T-helper 2 cell (primary cell): Measurements from ENCODE around the gene TMX1.

Source experiments
- DNase-seq, 5 experiments: peaks; one replicate each; pipeline versions ENCODE4 v3.0.0 to v3.0.0-alpha.2; 2012 to 2022

Gene TMX1

DNA sequence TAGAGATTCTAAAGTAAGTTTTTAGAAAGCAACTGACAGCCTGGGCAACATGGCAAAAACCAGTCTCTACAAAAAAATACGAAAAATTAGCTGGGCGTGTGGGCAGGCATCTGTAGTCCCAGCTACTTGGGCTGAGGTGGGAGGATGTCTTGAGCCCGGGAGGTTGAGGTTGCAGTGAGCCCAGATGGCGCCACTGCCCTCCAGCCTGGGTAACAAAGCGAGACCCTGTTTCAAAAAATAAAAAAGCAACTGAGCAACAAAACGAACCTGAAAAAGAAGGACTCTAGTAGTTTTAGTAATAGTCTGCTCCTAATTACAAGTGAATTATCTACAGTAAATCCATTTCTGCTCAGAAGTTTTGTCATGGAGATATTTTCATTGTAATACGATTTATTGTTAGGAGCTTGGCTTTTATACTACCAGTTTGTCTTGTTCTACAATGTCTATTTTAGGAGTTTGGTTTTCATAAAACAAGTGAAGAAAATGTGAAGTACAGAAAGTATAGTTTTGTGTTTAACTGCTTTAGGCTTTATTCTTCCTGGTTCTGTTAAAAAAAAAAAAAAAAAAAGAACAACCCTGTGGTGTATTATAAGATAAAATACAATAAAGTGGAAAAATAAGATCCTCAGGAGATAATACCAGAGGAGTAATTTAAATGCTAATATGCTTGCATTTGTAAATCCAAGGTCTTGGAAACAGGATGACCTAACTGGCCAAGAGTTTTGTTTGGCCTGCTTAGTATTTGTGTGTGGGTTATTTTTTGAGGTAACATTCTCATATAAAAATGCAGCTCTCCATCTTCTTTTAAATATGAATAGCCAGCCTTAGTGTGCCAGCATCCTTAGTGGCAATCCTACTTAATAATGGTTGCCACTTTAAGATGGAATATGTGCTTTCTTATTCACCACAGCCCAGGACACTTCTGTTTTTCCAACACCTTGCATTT is 2.8 kb downstream of the TMX1 start:
- DNase-seq: peak in 1 of 5 experiments; percentile 13

DNA sequence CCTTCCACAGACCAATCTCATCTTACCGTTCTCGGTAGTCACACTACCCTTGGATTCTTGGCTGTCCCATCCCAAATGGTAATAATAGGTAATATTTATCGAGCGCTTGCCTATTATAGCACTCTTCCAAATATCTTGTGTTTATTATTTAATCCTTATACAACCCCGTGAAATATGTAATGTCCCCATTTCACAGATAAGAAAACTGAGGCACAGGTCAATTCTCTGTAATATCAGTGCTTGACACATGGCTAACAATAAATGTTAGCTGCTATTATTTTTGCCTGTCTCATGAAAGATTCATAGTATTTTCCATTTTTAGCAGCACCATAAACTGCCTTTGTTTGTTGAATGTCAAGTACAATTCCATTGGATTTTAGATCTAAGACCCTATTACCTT is 4.5 kb downstream of the TMX1 start:
- no peak for DNase-seq

DNA sequence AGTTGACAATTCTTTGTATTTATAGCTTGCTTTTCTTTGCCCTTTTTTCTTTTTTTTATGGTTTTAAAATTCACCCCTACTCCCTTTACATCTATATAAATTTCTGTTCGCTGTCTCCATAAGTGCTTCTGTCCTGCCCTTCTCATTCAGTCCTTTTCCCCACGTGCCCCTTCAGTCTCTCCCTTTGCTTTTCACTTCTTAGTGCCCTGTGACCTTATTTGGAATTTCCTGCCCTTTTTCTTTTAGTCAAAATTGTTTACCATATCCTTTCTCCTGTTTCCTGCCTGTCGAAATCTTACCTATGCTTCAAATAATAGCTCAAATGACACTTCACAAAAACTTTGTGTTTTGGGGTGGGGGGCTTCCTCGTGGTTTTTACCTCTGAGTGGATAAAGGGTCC is 6.0 kb downstream of the TMX1 start:
- no peak for DNase-seq

DNA sequence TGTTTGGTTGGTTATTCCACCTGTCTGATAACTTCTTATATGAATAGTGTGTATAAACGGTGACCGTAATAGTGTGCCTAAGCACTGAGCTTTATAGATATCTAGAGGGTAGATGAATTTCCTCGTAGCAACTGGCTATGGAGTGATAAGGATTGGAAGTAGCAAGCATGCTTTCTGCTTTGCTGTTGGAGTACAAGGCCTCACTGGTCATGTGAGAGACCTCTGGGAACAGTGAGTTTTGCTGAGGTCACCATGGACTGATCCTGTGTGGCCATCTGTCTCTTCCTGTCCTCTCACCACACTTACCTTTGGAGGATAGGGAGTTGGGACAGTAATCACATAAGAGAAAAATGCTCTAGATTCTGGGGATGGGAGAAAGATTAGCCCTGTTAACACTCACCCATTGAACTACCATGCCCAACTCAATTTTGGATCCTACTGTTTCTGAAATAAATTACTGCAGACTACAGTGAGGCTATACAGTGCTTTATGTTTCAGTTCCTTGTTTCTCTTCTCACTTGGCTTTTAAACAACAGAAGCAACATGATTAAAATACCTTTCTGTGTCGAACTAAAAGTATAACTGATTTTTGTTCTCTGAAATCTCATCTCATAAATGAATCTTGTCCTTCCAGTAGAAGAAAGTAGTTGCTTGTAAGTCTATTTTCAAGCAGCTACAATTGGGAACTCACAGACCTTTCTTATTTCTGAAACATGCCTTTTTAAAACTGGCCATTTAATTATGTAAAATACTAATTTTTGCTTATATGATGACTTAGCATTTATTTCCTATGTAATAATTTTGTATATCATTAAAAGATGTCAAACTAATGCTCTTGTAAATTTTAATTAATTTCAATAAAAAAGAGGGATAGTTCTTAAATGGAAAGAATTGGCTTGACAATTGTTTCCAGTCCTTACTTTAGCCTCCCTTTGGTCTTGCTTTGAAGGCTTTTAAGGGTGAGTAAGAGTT is 8.3 kb downstream of the TMX1 start:
- no peak for DNase-seq

DNA sequence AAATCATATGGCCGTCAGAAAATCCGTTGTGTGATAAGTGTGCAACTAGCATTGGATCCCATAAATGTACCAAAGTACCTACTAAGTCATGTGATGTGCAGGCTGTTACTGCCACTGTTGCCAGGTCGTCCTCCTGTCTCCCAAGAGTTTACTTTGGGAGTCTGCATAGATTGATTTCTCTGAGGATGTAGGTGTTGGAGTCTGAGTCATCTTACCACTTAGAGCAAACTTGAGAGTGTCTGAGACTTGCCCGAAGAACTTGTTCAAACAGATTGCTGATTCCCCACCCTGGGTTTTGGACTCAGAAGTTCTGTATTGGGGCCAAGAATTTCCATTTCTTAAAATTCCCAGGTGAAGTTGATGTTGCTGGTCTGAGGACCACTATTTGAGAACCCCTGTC is 11.4 kb downstream of the TMX1 start:
- DNase-seq: no peak

DNA sequence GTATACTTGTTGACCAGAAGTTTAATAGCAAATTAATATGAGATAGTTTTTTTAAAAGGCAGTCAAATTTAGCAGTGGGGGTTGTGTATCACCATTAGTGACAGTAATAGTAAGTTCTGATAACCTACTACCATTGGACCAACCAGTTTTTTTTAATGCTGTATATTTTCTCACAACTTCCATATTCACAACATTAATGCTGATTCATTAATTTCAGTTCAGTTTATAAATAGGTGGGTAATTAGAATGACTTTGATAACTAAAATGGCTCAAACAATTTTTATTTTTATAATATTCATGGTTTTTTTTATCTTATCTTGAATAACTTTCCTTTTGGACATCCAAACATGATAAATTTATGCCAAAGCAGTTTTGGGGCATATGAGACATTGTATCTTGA is 13.8 kb downstream of the TMX1 start:
- DNase-seq: no peak

DNA sequence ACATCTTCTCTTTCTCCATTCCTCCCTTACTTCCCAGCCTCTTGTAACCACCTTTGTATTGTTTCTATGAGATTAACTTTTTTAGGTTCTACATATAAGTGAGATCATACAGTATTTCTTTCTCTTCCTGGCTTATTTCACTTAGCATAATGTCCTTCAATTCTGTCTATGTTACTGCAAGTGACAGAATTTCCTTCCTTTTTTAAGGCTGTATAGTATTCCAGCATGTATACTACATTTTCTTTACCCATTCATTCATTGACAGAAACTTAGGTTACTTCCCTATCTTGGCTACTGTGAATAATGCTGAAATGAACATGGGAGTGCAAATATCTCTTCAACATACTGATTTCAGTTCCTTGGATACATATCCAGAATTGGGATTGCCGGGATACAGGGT is 18.2 kb downstream of the TMX1 start:
- DNase-seq: no peak

DNA sequence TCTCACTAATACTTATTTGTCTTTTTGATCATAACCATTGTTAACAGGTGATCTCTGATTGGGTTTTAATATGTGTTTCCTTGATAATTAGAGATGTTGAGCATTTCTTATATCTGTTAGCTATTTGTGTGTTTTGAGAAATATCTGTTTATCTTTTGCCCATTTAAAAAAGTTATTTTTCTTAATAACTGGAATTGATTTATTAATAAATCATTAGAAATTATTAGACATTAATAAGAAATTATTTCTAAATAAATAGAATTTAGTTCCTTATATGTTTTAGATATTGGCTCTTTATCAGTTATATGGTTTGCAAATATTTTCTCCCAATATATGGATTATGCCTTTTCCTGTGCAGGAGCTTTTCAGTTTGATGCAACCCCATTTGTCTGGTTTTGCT is 18.7 kb downstream of the TMX1 start:
- DNase-seq: no peak

DNA sequence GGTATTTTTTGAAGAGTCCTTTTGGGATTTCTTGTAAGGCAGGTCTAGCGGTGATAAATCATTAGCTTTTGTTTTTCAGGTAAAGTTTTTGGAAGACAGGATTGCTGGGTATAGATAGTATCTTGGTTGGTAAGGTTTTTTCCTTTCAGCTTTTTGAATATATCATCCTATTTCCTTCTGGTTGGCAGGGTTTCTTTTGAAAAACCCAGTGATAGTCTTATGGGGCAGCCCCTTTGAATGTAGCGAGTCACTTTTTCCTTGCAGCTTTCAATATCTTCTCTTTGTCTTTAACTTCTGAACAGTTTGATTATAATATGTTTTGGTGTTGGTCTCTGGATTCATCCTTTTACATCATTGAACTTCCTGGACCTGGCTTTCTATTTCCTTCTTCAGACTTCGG is 20.2 kb downstream of the TMX1 start:
- DNase-seq: no peak

DNA sequence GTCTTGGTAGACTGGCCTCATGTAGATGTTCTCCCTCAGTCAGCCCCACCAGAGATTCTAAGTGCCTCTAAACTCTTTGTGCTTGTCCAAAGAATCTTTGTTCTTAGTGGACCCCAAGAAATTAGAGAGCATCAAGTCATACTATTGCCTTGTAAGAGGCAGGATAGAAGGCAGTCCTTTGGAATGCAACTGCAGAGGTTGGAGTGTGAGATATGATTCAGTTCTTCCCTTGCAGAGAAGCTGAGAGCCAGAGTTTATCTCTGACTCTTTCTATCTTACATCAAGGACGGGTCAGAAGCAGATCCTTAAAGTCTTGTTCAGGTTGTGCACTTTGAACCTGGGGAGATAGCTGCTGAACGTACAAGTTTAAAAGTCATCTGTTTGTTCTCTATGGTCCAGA is 21.1 kb downstream of the TMX1 start:
- DNase-seq: no peak

DNA sequence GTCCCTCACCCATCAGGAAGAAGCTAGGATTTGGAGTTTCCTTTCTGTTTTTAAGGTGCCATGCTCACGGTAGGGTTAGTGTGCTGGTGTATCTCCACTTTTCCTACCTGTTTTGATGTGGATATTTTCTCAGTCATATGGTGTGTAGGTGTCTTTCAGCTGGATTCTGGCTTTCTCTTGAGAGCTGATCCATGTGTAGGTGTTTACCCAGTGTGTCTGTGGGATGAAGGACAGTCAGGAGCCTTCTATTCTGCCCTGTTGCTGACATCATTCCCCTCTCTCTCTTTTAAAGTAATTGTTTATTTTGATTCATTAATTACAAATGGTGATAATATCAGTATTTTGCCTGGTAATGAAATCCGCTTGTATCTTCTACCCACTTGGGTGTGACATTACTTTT is 22.8 kb downstream of the TMX1 start:
- DNase-seq: no peak

DNA sequence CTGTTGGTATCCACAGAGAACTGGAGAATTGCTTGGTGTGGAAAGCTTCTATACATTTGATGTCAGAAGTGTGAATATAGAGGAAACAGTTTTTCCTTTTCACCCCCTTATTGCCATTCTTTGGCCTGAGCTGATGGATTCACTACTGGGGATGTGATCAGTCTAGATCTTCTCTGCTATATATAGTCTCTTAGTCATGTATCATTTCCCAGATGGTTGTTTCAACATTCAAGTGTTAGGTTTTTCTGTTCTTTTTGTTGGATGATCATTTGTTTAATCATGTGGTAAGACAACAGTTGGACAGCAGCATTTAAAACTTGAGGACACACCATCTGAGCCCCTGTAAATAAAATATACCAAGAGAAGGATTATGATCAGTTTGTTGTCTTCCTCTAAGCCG is 29.6 kb downstream of the TMX1 start:
- no peak for DNase-seq

DNA sequence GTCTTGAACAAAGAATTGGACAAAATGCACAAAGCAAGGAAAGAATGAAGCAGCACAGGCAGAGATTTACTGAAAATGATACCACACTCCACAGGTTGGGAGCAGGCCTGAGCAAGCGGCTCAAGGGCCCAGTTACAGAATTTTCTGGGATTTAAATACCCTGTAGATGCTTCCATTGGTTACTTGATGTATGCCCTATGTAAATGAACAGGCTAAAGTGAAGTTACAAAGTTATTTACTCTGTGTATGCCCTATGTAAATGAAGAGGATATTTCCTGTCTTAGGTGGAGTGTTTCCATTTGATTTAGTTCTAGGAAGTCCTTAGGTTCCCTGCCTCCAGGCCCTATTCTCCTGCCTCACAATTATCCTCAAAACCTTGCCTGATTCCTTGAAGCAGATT is 36.6 kb downstream of the TMX1 start:
- no peak for DNase-seq

DNA sequence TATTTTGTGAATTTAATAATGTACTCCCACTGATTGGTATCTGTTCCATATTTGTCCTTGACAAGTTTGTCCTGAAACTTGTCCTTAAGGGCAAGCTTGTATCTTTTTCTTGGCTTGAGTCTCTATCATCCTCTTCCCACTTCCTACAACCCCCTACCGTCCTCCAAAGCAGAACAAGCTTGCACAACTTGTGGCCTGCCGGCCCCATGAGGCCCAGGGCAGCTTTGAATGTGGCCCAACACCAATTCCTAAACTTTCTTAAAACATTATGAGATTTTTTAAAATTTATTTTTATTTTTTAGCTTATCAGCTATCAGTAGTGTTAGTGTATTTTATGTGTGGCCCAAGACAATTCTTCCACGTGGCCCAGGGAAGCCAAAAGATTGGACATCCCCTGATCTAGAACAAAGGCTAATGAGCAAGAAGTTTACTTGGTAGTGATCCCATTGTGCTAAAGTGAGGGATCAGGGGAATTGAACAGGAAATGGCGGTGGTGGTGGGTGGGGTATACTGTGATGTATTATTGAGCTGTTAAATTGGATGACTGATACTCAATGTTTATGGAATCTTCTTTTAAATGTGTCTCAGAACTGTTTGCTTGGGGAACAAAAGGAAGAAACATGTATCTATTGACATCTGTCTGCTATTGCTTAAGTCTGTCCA is 37.8 kb downstream of the TMX1 start:
- DNase-seq: no peak

DNA sequence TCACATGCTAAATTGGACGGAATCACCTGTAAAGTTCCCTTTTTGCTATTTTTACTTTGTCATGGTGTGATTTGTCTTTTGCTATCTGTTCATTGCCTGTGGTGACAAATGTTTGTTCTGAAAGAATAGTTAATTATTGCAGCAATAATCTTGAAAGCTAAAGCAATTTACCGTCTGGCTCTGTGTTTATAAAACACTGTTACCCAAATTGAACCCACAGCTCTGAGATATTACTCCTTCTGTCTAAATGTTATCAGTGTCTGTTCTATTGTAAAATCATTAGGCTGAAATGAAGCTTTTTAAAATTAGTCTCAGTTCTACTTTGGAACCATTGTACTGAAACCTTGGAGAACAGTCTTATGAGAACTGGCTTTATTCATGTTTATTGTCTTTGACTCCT is 42.5 kb downstream of the TMX1 start:
- no peak for DNase-seq

DNA sequence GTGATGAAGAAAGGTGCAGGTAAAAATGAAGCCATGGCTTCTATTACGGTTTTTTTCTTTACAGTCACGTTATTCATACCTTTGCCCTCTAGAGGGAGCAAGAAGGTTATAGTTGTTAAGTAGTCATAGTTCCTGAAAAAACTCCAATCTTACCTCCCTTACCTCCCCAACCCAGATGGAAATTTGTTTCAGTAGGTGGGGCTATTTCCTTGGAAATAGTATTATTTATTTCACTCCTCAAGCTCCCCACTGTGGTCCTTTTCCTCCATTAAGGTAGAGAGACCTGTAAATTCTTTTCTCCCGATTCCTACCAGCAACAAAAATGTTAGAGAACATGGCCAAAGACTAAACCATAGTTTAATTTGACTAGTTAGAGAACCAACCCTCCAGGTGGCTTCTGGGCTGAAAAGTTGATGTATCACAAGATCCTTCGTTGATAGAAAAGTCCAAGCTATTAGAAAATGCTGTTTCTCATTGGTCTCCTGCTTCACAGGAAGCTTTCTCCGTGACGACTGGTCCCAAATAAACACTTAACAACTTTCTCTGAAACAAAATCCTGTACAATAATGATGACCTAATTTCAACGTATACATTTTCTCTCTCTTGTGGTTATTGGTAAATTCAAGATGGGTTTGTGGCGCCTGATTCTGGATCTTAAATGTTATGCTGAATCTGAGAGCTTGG is 43.5 kb downstream of the TMX1 start:
- DNase-seq: peak in 2 of 5 experiments; percentile 3 to 42

DNA sequence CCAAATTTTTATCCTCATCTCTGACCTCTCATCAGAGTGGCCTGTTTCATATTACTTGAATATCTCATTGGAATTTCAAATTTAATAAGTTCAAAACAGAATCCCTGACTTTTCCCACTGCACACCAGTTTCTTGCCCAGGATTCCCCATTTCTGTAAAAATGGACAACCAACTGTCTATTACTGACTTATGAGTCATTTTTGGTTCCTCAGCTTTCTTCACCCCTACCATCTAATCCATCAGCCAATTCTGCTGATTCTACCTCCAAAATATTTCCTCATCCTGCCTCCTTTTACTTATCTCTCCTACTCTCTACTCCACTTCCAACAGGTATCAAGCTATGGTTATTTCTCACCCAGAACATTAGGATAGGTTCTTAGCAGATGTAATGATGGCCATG is 44.2 kb downstream of the TMX1 start:
- DNase-seq: no peak

DNA sequence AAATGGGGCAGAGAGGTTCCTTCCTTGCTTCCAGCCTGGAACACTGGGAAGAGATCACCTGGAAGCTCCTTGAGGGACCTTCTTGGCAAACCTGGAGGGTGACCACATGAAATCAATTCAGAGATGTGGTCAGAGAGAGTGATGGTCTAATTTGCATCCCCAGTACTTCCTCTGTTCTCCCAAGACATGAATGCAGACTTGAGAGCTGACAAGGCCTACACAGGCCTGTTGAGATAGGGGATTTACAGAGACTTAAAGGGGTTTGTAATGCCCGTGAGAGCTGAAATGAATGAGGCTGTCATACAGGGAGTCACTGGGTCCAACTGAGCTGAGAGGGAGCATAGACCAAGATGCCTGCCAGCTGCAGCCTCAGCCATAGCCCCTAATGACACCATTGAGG is 45.1 kb downstream of the TMX1 start:
- no peak for DNase-seq

DNA sequence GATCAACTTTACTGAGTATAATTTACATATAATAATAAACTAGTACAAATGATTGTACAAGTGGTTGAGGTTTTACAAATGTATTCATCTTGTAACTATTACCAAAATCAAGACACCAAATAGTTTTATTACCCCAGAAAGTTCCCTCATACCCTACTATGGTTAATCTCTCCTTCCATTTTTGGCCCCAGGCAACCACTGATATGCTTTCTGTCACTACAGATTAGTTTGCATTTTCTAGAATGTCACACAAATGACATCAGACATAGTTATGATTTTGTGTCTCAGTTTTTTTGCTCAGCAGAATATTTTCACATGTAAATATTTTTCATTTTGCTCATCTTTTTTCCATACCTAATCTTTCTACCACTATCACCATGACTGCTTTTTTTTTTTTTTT is 49.1 kb downstream of the TMX1 start:
- no peak for DNase-seq

DNA sequence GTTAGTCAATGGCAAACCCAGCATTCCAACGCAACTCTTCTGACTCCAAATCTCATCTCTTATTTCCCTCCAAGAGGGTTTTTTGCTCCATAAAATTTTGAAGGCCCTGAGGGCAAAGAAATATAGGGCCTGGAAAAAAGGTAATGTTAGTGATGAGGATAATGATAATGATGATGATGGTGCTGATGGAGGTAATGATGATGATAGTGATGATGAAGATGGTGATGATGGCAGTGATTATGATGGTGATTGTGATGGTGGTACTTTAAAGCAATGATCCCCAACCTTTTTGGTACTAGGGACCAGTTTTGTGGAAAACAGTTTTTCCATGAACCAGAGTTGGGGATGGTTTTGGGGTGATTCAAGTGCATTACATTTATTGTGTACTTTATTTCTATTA is 50.1 kb downstream of the TMX1 start:
- no peak for DNase-seq

DNA sequence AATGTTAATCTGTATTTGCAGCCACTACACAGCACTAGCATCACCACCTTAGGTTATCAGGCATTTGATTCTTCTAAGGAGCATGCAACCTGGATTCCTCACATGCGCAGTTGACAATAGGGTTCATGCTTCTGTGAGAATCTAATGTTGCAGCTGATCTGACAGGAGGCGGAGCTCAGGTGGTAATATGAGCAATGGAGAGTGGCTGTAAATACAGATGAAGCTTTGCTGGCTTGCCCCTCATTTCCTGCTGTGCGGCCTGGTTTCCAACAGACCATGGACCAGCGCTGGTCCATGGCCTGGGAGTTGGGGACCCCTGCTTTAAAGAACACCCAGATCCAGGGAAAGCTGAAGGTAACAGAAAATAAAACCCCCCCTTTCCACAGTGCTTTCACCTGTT is 51.0 kb downstream of the TMX1 start:
- DNase-seq: no peak

DNA sequence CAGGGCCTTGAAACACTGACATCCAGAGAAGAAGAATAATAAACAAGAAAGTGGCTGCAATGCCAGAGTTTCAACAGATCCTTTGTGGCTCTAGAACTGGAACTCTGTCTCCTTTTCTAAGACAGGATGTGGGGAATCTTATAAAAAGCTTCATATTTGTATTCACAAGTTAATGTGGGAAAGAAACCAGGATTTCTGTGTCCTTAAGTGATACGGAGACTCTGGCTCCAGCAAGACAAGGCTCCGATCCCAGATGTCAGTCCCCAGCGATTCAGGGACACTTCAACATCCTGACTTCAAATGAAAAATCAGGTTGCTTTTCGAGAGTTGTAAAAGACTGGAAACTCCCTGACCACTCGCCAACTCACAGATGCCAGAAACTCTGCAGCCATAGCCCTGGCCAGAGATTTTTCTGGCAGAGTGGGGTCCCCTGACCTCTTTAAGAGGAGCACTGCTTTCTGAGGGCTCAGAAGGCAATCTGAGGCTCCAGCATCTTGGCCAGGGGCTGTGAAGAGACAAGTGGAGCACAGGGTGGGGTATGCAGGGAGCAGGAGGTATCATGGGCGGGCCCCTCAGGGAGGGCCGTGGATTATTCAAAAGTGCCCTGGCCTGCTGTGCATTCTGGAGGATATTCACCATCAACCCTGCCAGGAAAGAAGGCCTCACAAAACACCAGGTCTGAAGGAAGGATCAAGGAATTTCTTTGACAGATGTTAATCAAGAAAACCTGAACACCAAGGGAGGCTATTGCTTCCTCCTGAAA is 53.3 kb downstream of the TMX1 start:
- no peak for DNase-seq
